NCI-H345 treated with DMSO at 0.1 percent for 48 hours (cell line): Measurements from ENCODE around the gene SEMA5B.

Experiments
- DNase-seq: peaks from one replicate; lab custom pipeline; 2025; ENCODE audit not compliant: unreplicated experiment; lab: John Stamatoyannopoulos, UW

SEMA5B gene

DNA sequence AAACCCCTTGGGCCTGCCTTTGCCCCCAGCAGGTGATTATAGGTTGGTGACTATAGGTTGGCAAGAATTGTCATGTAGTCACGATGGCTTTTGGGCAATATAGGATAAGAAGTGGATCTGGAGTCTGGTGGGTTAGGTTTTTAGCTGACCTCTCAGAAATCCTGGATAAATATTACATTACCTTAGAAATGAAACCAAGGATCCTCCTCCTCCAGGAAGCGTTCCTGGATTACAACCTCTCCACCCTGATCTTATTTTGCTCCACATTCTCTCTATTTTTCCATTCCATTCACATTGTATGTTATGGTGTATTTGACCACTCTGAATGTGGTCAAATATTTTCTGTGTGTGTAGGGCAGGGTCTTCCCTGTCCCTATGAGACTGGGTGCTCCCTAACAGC lies 82.3 kb downstream of the SEMA5B start:
- no peak for DNase-seq

DNA sequence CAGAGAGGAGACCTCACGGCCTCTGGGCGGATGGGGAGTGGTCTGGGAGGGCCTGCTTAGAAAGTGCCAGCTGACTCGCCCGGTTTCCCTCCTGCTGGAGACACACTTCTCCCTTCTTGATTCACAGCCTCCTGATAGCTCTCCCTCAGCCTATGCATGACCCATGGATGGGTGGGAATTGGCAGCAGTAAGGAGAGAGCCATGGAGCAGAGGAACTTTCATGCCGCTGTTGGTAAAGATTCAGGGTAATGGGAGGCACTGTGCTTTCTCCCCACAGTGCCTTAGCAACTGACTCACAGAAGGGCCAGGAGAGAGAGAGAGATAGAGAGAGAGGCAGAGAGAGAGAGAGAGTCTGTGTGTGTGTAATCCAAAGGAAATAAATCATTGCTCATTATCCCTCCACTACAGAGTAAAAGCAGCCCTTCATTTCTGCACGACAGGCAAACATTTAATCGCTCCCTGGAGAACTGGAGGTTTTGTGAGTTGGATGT lies 82.8 kb downstream of the SEMA5B start:
- no peak for DNase-seq

DNA sequence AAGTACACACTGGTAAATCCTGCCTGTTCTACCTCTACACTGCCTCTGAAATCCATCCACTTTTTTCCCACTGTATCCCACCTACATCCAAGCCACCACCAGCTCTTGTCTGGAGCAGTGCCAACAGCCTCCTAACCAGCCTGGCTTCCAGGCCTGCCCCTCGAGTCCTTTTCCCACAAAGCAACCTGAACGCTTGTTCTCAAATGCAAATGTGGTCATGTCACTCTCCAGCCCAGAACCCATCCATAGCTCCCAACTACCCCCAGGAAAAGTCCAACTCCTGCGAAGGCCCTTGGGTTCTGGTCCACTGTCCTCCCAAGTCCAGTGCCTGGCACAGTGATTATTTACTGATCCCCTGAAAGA lies 83.8 kb downstream of the SEMA5B start:
- no peak for DNase-seq

DNA sequence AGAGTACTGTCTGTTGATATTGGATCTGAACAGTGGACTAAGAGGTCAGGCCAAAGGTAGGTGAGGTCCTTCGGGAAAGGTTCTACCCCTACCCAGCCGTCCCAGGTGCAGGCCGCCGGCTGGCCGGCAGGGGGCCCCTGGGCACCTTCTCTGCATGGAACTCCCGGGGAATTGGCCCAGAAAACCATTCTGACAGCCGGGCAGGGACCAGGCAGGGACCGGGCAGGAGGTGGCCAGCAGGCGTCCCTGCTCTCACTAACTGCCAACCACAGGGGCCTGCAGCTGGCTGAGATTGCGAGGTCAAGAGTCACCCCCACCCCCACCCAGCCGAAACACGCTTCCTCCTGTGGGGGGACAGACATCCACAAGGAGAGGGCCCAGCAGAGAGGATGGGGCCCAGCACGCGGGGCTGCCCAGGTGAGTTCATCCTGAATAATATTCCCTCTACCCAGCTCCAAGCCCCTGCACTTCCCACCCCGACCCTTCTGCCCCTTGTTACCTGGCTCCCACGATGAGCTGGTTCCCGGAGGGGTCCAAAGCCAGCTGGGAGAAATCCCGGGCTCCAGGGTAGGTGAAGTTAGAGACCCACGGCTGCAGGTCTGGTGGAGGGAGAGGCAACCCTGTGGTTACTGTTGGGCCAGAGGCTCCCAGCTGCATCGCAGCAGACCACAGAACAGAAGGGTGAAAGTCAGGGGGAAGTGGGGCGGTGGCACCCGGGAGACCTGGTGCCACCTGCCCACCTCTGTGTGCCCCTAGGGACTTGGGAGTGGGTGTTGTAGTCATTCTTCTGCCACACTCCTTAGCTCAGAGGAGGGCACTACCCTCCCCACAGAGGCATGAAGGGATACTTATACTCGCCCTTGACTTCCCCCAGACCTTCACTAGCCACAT lies 84.4 kb downstream of the SEMA5B start:
- DNase-seq, result peak; percentile 13

DNA sequence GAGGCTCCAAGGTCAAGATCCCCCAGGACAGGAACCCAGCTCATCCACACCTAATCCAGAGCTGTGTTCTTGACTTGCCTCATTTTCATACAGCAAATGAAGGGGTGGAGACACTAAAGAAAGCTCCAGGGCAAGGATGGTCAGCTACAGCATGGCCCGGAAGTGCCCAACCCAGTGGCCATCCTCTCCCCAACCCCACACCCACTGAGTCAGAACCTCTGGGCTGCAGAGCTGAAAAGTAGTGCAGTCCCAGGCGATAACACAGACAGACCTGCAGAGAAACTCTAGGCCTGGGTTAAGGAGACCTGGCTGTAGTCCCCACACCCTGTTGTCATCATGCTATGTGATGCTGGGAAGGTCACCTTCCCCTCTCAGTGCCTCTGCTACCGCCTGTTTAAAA lies 85.3 kb downstream of the SEMA5B start:
- DNase-seq, result no peak

DNA sequence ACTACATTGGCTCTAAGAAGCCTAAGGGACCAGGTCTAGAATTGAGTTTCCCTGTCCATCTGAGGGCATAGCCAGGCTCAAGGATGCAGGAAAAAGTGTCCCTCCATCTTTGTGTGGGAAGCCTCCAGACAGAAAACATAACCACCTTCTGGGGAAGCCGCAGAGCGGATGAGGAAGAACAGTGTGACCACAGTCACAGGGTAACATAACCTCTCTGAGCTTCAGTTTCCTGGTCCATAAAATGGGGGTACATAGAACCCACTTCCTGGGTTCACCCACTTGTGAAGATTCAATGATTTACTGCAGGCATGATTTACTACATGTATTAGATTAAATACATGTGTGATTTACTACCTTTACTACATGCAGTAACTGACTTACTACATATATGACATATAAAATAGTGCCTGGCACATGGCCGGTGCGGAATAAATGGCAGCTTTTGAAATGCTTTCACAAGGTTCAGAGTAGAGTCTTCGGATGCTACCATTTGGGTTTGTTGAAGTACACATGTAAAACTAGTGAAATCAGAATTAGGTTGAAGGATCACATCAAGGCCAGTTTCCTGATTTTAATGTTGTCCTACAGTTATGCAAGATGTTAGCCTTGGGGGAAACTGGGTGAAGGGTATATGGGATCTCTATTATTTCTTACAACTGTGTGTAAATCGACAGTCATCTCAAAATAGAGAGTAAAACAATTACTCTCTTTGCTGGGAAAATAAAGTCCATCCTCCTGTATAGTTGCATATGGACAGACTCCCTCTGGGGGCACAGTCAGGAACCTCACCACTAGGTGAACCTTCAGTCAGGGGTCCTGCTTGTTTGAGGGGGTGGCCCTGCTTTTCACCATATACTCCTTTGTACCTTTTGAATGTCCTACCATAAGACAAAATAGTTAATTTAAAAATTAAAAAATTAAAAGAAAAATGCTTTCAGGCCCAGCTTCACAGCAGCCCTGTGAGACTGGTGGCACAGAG lies 86.0 kb downstream of the SEMA5B start:
- DNase-seq, result no peak

DNA sequence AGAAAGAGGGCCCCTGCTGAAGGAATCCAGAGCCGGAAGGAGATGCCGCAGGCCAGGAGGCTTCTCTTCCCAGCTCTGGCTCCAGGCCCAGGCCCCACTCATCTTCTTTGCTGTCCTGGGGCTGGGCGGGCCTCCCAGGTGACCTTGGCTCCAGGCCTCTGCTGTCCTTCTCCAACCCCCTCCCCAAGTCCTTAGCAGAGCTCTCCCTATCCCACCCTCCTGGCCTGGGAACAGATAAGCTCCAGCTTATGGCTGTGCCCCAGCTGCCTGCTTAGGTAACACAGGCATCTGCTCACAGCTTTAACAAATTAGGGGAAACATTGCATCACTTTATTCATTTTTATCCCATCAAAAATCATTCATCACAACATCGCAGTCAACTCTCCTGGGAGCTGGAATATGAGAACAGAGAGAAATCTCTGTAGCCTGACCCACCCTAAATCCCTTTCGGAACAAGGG lies 86.9 kb downstream of the SEMA5B start:
- no peak for DNase-seq

DNA sequence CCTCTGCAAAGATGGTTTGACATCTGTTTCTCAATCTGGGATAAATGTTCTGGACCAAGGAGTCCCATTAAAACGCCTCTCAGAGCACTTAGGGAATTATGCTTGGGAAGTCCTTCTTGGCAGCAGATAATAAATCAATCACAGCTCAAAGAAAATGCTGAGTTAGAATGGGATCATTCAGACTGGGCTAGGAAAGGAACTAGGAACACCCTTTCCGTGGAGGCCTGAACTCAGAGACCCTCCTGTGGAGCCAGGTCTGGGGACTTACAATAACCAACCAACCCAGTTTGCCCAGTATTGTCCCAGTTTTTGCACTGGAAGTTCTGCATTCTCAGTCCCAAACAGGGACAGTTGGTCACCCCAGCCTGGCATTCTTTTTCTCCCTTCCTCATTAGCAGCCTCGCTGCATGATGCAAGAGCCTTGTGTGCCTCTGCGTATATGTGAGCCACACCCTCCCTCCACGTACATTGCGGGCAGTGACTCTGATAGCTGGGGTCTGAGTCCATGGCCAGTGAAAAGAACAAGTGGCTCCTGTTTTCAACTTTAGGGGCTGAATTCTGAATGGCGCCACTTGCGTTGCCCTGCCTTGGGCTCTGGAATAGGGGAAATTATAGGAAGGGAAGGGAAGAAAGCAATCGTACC lies 88.7 kb downstream of the SEMA5B start:
- DNase-seq, result no peak

DNA sequence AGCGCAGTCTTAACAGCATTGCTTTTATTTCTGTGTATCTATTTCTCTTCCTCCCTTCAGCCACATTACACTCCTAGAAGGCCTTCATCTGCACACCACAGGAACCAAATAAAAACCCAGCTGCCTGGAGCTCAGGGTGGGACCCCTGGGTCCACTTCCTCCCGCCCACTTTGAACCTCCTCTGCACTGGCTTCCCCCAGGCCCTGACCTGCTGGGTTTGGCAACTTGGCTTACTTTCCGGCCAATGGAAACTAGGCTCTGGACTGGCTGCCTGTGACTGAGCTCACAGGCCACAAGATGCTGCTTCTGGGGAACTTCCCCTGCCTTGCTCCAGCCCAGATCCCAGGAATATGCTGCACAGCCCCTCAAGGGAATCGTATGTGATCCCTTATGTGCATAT lies 89.8 kb downstream of the SEMA5B start:
- no peak for DNase-seq

DNA sequence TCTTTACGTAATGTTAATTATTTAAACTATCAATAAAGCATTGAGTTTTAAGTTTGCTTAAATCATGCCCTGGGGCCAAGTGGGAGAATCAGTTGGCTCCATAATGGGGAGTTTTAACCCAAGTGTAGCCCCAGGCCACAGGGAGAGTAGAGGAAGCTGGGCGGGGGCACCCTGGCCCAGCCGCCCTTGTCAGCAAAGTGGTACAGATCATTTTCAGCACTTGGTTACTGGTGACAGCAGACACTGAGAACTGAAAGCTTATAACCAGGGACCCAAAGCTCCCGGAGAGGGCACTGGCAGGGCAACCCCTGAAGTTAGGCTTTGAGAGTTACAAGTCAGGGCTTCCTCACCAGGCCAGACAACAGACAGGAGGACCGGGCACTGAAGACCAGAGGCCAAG lies 90.6 kb downstream of the SEMA5B start:
- DNase-seq, result no peak

DNA sequence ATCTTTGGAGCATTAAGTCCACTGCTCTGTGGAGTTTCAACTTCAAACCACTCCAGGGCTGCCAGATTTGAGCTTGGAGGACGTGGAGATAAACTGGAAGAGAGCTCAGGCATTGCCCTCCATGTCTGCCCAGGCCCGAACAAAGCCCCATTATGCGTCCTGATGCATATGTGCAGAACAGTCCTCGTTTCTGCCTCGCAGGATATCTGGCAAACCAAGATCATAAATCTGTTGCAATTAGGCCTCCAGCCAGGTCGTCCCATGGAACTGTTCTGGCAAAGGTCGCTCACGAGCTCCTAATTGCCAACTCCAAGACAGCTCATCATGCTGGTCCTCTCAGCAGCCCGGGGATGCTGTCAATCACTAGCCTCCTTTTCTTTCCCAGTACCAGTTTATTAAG lies 91.2 kb downstream of the SEMA5B start:
- DNase-seq, result no peak

DNA sequence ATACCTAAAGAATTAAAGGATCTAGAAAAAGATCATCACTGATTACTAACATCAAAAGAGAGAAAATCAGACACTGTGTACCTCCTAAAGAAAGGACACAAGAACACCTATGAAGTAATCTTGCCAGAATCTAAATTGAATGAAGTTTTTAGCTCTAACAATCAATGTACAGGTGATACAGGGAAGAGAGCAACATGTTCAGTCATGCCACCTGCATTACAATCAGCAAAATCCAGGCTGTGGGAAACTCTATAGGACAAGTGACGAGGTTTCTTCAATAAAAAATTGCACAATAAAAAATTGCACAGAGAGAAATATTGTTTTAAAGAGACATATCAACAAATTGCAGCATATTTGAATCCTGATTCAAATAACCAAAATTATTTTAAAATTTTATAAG lies 93.3 kb downstream of the SEMA5B start:
- DNase-seq, result no peak

DNA sequence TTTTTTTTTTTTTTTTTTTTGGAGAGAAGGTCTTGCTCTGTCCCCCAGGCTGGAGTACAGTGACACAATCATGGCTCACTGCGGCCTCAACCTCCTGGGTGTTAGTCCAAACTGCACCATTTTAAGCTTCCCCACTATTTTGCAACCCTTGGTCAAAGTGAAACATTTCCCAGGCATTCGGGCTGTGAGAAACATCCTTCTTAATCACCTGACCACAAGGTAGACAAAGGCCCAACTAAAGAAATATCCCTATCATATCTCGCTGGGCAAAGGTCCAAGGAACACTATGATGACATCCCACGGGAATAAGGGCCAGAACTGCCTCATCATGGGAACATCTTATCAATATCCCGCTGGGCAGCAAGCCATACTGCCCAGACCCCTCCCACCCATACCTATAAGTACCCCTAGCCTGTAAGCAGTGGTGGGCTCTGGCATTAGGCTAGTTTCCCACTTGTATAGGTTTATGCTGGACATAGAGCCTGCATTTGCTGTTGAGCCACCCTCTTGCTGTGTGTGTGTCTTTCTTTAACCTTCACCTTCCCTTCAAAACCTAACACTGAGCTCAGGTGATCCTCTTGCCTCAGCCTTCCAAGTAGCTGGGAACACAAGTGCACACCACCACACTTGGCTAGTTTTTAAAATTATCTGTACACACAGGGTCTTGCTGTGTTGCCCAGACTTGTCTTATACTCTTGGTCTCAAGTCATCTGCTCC lies 95.2 kb downstream of the SEMA5B start:
- DNase-seq, result no peak

DNA sequence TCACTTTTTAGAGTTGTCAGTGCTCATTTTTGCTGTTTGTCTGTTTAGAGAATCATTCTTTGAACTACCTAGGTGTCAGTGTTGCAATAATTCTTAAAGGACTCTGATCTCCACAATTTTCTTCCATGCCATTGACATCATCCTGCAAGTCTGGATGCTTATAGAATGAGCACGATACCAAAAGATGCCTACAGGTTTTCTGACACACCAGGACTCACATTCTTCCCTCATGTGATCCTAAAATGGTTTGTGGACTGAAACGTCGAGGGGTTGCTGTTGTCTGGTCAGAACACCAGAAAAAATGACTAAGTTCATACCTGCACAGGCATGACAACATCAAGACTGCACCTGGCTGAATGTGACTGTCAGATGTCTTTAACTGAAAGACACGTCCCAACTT lies 95.9 kb downstream of the SEMA5B start:
- DNase-seq, result no peak

DNA sequence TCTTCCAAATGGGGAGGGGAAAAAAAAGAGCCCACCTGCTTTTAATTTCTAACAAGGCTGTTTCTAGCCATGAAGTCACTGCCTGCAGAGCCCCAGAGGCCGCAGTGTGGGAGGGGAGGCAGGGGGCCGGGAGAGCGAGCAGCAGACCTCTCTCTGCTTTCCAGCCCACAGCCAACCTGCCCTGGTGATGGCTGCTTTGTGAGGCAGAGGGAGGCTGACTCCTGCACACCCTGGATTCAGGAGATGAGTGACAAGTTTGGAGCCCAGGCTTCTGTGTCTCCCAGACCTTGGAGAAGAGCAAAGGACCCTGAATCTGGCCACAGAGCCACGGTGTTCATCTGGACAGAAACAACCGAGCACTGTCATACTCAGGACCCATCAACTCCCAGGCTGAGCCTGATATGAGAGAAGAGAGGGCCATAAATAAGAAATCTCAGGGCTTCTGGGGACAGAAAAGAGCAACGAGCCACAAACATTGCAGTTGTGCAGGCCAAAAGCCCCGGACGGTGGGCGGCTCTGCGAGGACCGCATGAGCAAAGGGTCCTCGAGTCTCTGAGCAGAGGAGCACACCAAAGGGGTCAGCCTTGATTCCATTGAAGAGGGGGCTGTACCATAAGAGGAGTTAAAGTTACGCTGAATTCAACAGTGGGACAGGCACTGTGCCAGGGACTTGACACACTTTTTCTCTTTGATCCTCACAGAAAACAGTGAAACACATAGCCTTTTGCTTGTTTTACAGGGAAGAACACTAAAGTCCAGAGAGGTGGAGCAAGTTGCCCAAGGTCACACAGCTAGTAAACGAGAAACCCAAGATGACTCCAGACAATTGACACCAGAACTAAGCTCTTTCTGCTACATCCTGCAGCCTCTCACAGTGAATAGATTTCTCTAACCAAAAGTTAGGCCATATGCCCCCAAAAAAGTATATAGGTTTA lies 97.2 kb downstream of the SEMA5B start:
- no peak for DNase-seq

DNA sequence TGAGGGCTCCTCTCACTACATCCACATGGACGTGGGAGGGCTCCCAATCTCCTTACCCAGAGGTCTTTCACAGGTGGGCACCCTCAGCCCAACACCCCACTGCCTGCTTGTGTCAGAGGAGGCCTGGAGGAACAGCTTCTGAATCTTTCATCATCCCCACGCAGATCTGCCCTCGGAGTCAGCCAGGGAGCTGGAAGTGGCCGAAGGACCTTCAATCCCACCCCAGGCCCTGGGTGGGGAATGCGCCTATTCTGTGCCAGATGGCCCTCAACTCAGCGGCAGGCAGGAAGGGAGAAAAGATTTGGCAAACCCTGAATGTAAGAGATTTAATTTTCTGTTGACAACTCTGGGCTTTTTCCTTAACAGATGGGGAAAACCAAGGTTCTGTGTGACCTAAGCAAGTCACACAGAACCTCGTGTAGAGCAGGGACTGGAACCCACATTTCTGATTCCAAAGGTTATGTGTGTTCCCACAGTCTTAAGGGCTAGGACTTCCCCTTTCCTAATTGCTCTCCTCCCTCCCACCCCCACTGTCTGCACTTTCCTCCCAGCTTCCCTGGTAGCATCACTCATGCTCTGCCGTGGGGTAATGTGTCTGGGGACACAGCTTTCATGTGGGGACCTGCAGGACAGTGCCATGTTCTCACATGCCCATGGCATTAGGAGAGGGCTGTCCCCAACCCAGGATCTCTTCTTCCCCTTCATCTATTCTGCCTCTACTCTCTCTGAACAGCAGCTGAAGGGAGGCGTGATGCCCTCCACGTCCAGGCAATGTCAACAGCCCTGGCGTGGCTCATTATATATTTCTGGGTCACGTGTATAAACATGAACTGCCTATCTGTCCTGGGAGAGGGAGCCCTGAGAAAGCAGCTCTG lies 98.1 kb downstream of the SEMA5B start:
- DNase-seq, result no peak

DNA sequence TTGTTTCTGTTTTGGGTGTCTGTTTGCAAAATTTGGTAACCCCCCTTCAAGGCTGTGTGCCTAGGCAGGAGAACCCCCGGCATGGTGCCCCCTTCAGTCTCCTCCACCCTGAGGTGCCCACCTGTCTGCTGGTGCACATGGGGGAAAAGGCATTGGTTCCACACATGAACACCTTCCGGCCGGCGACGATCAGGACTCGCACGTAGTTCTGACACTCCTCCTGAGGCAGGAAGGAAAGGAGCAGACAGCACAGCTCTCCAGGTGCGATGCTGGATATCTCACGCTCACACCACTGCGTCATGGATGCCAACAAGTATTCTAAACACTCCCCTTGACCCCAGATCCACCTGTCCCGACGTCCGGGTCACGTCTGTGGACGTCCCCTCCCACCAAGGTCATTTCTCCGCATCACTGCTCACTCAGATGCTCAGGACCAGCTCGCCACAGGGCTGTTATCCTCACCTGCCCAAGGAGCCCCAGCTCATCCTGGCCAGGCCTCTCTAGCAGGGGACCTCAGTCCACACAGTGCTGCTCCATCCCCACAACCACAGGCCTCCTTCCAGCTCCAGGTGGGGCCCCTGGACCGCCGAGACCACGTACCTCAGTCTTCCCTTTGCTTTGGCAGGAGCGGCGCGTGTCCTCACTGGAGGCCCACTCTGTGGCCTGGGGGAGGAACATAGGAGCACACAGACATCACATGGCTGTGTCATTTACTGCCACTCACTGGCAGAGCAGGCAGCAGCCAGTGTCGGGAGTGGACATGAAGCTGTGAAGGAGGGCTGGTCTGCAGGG lies 99.0 kb downstream of the SEMA5B start:
- DNase-seq, result no peak

DNA sequence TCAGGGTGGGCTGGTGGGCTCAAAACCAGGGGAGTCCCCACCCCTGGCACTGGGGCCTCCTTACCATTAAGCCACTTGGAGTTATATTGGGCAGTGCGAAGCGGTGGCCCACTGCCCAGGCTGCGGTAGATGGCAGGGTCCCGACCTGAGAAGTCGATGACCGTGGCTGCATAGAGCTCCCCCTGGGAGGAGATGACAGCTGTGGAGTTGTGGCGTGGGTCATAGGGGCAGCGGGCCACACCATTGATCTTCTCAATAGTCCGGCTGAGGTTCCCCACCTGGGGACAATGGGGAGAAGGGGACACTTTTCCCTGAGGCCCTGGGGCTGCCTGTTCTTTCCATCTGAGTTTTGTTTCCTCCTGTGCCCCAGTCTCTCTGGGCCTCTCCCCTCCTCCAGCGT lies 99.8 kb downstream of the SEMA5B start:
- no peak for DNase-seq
